HG03066 (cell line): ENCODE data around the gene F5.

Experiments used
- ATAC-seq: cut with Tn5 transposase; IDR thresholded peaks from one replicate; pipeline ENCODE4 v1.9.1; 2021; ENCODE audit warnings: low read depth; ENCODE audit not compliant: unreplicated experiment

The F5 gene

GRCh38 chr1:169484101-169484500 lies 102.2 kb downstream of the F5 start:
- no peak for ATAC-seq

- no peak for ATAC-seq
Measured at GRCh38 chr1:169483500-169483966, 102.7 kb downstream of the F5 start.

GRCh38 chr1:169479363-169480066 lies 106.8 kb downstream of the F5 start:
- ATAC-seq, result no peak

GRCh38 chr1:169478094-169478672 lies 108.1 kb downstream of the F5 start:
- ATAC-seq, result no peak

- no peak for ATAC-seq
Measured at GRCh38 chr1:169475806-169476387, 110.4 kb downstream of the F5 start.

GRCh38 chr1:169474302-169474995 lies 111.8 kb downstream of the F5 start:
- ATAC-seq, result no peak

- no peak for ATAC-seq
Measured at GRCh38 chr1:169473347-169473746, 112.9 kb downstream of the F5 start.

- no peak for ATAC-seq
Measured at GRCh38 chr1:169472738-169473137, 113.5 kb downstream of the F5 start.

GRCh38 chr1:169468982-169469381 lies 117.3 kb downstream of the F5 start:
- ATAC-seq, result no peak

- ATAC-seq, result no peak
Measured at GRCh38 chr1:169466259-169467230, 119.7 kb downstream of the F5 start.

GRCh38 chr1:169465281-169465680 lies 121.0 kb downstream of the F5 start:
- no peak for ATAC-seq
